Stimulated activated CD8-positive, alpha-beta memory T cell treated with anti-CD3 and anti-CD28 coated beads, Interleukin-15, amount 100 ng/mL, for 1 hour (primary cell): Measurements from ENCODE around the gene OR12D1.
"Not testable (repeated sequence)": the region's sequence is repeated elsewhere in the genome, so short reads cannot be mapped to it uniquely, and the experiment has no call there.

Experiments
- DNase-seq: peaks from one replicate; pipeline ENCODE4 v3.0.0-alpha.2; 2020; ENCODE audit warnings: low read depth

The OR12D1 gene

DNA sequence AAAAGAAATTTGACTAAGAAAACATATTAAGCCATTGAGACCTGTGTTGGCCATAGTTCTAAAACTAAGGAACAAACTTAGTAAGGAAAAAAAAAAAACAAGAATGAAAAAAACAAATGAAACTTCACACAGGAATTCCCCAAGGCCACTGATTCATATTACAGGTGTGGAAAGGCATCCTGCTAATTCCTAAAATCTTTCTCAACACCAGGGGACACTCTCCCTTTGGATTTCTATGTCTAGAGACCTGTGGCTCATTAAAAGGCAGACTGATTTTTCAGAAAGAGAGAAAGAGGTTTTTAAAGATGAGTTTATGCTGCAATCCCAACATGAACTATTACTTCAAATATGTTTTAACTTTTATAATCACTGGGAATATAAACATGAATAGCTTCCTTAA is at the start of gene OR12D1:
Gene OR12D1 (plus strand): TSS at position 341 of the 400 bp plus-strand sequence.
- DNase-seq: no peak

DNA sequence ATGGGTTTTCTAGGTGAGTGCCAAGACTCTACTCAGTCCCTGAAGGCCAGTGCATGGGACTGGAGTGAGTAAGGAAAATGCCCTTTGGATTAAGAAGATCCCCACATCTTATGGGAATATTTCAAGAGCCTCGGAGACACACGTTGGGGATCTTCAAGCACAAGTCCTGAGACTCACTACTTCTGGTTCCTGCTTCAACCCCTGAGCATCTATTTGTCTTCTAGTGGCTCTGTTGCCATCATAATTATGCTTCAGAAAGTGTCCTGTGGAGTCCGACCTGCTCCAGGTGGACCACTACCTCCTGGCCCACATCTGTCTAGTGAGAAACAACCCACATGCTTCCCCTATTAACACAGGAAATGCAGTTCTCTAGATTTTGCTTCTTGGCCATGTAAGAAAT is 46.0 kb upstream of the OR12D1 start, which contains the start of gene OR5V1:
Gene OR5V1 (minus strand): TSS at position 101 of the 400 bp plus-strand sequence. CDS start 12,670 bp downstream, outside the sequence.
- DNase-seq: no peak

DNA sequence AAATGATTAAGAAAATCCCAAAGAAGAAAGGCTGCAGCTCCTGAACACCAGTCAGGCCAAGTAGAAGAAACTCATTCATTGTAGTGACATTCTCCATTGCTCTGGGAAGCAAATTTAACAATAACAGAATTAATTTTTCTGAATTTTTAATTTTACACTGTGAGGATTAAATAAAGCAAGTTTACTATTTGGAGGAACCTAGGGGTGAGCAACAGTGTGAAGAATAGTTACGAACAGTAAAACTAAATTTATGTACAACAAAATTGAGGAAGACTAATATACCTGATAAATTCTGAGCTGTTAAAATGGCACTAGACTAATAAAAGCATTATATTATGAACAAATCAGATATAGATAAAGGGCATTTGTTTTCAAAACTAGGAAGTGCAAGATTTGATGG is 39.5 kb upstream of the OR12D1 start, which contains the start of gene OR12D3:
Gene OR12D3 (minus strand): TSS at position 101 of the 400 bp plus-strand sequence. CDS start 4 bp downstream, at position 97.
- no peak for DNase-seq

DNA sequence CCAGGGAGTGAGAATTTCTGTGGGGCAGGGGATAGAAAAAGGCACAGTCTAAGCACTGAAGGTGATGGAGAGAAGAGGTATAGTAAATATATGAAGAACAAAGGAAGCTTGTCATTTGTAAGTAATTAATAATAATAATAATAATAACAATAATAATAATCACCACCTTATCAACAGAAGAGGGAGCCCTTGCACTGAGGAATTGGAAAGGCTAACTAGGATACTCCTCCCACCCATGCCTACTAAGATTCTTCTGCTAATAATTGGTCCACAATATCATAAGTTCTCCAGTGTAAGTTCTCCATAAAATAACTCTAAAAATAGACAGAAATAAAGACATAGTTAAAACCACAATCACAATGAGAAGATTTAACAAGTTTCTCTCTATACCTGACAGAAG is 38.7 kb upstream of the OR12D1 start:
- DNase-seq: no peak

DNA sequence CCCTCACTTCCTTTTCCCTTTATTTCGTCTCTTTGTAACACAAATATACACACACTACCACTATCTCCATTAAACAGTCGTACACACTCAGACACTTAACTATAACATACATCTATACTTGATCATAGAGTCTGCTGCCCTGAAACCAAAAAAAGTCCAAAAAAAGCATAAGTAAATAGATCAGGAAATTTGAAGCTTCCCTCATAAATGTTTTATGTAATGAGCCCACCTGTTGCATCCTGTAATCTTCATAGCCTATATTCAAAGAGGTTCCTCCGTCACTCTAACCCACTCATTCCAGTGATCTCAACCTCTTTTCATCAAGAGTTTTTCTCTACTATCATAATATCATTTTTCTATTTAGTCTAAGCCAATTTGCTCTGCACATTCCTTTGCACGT is 26.2 kb upstream of the OR12D1 start:
- no peak for DNase-seq

DNA sequence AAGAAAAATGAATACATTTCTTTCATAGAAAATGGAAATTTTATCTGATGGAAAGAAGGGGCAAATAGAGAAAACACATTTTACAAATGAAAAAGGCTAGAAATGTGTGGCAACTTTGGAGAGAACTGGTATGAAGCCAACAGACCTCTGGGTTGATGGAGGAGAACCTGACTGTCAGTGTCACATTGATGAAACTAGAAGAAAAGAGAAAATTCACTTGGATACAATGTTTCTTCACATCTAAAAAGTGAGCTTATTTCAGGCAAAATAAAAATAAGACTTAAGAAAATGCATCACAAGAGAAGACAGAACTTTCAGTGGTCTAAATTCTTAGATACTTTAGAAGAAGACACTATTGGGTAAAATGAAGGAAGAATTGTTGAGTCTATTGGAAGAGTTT is 19.4 kb upstream of the OR12D1 start, which contains the start of gene OR12D2:
Gene OR12D2 (plus strand): TSS at position 301 of the 400 bp plus-strand sequence. CDS start 1,069 bp downstream, outside the sequence.
- DNase-seq: no peak

DNA sequence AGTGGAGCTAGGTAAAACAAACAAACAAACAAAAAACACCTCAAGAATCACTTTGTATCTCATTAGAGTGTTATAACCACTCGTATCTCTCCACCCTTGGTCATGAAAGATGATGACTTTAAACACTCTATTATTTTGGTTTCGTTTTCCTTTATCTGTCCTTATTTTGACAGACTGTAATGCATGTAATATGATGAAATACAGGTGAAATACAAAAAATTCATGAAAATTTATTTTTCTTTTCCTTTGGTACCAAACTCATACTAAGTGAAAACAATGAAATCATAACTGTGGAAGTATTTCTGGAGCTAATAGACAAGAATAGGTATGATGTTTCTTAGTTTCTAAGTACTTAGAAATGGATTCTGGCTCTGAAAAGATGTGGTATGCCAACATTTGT is 15.2 kb upstream of the OR12D1 start:
- DNase-seq: no peak

DNA sequence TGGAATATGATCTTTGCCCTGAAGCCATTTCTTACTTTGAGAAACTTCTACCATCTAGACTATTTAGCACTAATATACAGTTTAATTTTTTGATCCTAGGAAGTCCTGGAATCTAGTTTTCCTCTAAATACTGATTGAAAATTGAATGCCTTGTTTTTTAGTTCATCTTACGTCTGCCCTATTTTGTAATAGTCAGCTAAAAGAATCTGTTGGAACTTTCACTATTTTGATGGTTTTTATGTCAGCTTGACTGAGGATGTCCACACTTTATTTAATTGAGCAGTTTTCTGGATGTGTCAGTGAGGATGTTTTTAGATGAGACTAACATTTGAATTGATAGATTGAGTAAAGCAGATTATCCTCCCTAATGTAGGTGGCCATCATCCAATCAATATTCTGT is 10.9 kb upstream of the OR12D1 start:
- DNase-seq: no peak

DNA sequence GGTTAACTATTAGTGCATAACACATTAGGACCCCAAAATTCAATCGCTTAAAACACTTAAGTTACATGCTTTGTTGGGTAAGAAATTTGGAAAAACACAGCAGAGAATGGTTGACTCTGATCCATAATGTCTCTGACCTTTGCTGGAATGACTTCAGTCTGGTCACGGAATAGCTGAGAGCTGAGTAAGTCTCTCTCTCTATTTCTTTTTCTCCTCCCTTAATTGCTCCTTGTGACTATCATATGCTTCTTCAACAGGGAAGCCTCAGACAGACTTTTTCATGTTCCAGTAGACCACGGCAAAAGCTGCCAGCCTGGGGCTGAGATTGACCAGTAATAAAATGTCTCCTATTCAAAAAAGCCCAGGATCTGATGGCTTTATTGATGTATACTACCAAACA is 4.8 kb downstream of the OR12D1 start:
- DNase-seq: no peak

DNA sequence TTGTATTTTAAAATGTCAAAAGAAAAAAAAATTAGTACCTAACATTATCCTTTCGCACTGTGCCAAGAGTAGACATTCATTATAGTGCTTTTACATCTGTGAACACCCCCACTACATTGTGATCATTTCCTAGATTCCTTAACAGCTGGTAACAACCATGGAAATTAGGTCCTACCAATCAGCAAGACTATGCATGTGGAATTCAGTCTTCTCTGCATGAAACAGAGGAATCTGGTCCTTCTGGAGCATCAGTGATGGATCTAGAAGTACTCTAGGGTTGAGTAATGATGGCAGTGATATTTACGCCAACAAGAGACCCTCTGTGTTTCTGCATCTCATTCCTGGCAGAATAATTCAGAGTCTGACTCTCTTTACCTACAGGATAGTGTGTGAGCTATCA is 9.4 kb downstream of the OR12D1 start:
- no peak for DNase-seq

DNA sequence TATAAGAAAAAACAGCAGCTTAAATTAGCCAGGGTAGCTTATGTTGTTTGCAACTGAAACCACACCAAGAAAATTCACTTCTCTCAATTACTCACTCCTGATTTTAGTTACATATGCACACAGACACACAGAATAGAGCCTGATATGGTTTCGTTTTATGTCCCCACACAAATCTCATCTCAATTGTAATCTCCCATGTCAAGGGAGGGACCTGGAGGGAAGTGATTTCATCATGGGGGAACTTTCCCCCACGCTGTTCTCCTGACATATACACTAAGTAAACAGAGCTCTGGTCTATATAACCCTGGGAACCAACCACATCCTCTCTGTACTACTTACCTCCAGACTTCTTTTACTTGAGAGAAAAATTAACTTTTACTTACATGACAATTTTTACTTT is 9.8 kb downstream of the OR12D1 start:
- DNase-seq: no peak

DNA sequence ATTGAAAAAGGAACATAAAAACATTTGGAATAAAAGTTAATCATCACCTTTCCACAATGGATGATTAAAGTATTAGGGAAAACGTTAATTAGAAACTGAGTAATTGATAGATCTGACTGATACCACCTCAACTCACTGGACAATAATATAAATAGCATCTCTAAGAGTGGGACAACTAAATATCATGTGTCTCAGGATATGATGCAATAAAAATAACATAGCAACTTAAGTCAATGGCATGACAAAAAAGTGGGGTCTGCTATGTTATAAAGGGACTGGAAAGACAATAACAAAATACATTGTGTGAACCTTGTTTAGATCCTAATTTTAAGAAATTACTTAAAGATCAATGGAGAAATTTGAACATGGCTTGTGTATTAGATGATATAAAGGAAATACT is 10.3 kb downstream of the OR12D1 start:
- no peak for DNase-seq

DNA sequence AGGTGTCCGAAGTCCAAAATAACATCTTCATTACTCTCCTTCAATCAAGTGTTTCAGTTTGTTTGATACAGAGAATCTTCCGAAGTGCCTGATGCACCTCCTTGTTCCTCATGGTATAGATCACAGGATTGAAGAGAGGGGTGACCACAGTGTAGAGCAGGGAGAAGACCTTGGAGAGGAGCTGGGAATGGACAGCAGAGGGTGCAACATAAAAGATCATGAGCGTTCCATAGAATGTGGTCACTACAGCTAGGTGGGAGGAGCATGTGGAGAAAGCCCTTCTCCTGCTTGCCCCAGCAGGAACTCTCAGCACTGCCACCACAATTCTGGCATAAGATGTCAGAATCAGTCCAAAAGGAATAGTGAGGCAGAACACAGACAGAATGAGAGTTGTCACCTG is 11.9 kb downstream of the OR12D1 start:
- no peak for DNase-seq

DNA sequence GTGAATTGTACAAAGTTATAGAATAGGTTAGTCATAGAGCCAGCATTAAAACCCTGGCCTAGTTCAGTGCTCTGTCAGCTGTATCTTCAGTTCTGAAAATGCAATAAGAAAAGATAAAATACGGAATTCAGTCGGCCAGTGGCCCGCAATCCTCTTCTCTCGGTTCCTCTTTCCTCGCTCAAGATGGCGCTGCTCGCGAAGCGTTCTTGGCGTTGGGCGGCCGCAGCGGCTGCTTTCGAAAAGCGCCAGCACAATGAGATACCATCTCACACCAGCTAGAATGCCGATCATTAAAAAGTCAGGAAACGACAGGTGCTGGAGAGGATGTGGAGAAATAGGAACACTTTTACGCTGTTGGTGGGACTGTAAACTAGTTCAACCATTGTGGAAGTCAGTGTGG is 22.0 kb downstream of the OR12D1 start:
- not testable (repeated sequence) for DNase-seq

DNA sequence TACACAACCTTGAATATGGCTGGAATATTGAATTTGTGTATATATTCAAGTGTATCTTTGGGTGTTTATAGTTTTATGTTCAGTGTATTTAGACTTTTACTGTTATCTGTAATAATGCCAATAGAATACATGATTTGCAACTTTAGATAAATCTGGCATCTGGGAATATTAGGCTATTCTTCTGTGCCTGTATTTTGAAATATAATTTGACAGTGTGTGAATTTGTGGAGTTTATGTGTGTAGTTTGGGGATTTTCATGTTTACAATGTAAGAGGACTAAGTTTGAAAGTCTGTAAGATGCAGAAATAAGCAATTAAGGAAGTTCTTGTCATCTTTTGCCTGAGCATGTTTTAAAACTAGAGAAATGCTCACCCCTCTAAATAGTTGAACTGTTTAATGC is 24.3 kb downstream of the OR12D1 start, which contains the start of gene OR10C1:
Gene OR10C1 (plus strand): TSS at position 301 of the 400 bp plus-strand sequence. CDS start 710 bp downstream, outside the sequence.
- no peak for DNase-seq

DNA sequence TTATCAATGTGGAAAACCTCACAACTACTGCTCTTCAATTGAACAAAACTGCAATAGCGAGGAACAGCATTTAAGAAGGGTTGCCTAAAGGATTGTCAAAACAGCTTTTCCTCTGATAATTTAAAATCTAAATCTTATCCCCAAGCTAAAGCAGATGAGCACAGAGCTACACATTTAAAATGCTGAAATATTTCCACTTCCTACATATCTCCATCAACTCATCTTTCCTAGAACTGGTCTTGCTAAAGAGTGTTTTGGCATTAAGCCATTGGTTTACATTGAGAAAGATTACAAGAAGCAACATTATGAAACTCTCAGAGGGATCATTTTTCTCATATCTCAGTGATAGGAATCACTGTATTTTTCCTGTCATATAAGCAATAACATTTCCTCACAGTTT is 28.0 kb downstream of the OR12D1 start:
- DNase-seq: no peak

DNA sequence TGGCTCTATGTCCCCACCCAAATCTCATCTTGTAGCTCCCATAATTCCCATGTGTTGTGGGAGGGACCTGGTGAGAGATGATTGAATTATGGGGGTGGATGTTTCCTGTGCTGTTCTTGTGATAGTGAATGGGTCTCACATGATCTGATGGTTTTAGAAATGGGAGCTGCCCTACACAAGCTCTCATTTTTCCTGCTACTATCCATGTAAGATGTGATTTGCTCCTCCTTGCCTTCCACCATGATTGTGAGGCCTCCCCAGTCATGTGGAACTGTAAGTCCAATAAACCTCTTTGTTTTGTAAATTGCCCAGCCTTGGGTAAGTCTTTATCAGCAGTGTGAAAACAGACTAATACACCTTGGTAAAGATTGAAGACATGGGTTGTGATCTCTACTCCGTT is 29.3 kb downstream of the OR12D1 start:
- not testable (repeated sequence) for DNase-seq

DNA sequence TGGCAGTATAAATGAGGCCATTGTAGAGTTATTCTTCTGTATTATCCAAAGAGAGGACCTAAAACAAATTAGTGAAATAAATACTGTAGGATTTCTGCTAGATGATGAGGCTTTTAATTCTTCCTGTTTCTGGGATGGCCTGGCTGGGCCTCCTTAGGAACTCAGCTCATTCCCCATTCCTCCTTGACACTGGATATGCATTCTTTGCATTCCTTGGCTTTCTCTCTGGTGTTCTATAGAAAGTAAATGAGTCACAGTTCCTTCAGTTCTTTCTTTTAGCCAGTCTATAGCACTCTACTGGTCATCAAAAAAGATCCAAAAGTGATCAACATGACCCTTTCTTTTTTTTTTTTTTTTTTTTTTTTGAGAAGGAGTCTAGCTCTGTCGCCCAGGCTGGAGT is 32.9 kb downstream of the OR12D1 start:
- DNase-seq: no peak

DNA sequence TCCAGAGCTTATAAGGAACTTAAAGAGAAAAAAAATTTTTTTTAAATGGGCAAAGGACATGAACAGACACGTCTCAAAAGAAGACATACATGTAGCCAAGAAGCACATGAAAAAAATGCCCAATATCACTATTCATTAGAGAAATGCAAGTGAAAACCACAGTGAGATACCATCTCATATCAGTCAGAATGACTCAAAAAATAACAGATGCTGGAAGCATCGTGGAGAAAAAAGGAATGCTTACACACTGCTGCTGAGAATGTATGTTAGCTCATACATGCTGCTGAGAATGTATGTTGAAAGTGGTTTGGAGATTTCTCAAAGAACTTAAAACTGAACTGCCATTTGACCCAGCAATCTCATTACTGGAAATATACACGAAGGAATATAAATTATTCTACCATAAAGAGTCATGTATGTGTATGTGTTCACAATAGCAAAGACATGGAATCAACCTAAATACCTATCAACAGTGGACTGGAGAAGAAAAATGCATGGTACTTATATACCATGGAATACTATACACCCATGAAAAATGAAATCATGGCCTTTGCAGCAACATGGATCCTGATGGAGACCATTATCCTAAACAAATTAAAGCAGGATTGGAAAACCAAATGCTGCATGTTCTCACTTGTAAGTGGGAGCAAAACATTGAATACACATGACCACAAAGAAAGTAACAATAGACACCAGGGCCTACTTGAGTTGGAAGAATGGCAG is 36.9 kb downstream of the OR12D1 start:
- DNase-seq: no peak

DNA sequence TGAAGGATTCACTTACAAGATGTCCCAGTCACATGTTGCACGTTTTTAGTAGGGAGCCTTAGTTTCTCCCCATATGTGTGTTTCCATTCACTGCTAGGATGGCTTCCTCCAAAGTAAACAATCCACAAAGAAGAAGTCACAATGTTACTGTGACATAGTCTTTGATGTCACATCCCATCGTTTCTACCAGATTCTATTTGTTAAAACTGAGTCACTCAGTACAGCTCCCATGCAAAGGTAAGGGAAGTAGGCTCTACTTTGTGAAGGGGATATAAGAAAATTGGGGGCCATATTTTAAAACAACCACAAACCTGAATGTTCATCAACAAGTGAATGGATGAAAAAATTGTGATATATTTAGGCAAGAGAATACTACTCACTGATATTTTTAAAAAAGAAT is 42.2 kb downstream of the OR12D1 start, which contains the start of the genes OR11A1 and OR2H1:
Gene OR11A1 (minus strand): TSS at position 101 of the 400 bp plus-strand sequence. CDS start 29,430 bp downstream, outside the sequence.
Gene OR2H1 (plus strand): TSS at position 185 of the 400 bp plus-strand sequence. CDS start 4,615 bp downstream, outside the sequence.
- DNase-seq: no peak

DNA sequence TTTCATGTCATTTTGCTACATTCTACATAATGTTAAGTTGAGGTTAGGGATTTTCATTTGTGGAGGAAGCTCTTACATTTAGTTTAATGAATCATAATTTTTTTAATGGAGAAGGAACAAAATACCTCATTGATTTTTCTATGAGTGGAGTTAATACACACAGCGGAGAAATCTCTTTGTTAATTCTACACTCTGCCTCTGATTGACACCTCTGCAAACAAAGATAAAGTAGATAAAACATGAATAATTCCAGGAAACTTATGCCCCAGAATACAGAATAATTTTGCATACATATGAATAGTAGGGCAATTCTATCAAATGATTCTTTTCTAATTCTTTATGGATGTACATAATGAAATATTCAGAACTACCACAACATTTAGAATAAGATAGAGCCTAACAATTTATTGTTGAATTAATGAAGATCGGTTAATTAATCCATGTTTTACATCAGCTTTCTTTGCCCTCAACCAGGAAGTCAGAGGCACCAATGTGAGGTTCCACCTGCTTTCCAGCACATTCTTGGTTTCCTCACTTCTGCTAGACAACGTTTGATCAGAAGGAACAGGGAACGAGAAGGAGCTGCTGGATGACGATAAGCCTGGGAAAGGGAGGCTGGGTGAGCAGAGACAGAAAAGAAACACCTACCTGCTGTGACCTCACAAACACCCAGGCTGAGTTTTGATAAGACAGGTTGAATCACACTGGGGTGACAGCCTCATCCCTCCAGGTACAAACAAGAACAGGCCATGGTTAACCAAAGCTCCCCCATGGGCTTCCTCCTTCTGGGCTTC is 46.5 kb downstream of the OR12D1 start:
- DNase-seq: no peak

DNA sequence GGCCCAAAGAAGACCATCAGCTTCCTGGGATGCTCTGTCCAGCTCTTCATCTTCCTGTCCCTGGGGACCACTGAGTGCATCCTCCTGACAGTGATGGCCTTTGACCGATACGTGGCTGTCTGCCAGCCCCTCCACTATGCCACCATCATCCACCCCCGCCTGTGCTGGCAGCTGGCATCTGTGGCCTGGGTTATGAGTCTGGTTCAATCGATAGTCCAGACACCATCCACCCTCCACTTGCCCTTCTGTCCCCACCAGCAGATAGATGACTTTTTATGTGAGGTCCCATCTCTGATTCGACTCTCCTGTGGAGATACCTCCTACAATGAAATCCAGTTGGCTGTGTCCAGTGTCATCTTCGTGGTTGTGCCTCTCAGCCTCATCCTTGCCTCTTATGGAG is 47.3 kb downstream of the OR12D1 start:
- DNase-seq: no peak

DNA sequence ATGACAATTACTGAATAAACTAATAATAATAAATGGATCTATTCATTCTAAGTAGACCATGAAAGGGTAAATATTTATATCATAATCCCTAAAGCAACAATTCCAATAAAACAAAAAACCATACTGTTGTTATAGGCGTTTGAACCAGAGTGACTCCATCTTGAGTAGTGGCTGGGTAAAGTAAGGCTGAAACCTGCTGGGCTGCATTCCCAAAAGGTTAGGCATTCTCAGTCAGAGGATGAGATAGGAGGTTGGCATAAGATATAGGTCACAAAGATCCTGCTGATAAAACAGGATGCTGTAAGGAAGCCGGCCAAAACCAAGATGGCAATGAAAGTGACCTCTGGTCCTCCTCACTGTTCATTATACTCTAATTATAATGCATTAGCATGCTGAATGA is 50.6 kb downstream of the OR12D1 start:
- no peak for DNase-seq
